Mucosa of descending colon (tissue), 3 donors: Measurements from ENCODE around the gene EFHD1. TPM values are rescaled to one million over a fixed set of nuclear protein-coding genes. Genes with fewer than 3 reads are reported as not detected.

Experiments used
- ATAC-seq: fragments of 200-7000 bp; cut with Tn5 transposase; one replicate; pipeline ENCODE4 v1.9.1; 2020; ENCODE audit warnings: mild to moderate bottlenecking, moderate library complexity
- DNase-seq, 3 donors: peaks; one replicate each; pipeline ENCODE4 v3.0.0-alpha.2; 2020
- H3K36me3 ChIP-seq: fragments of 200-600 bp; one replicate; pipeline ENCODE4 v1.8.0; 2021; ENCODE audit warnings: low read depth, mild to moderate bottlenecking
- H3K4me1 ChIP-seq: fragments of 200-600 bp; one replicate; pipeline ENCODE4 v1.8.0; 2021; ENCODE audit warnings: low read depth, mild to moderate bottlenecking
- H3K4me3 ChIP-seq: fragments of 200-600 bp; one replicate; pipeline ENCODE4 v1.8.0; 2021; ENCODE audit warnings: mild to moderate bottlenecking
- H3K9me3 ChIP-seq: fragments of 200-600 bp; one replicate; pipeline ENCODE4 v1.8.0; 2021; ENCODE audit warnings: mild to moderate bottlenecking
- CTCF ChIP-seq: fragments of 200-600 bp; IDR thresholded peaks from one replicate; pipeline ENCODE4 v1.8.0; 2022; ENCODE audit warnings: antibody characterized with exemption, mild to moderate bottlenecking
- intact Hi-C, 2 donors: fragments of 100-400 bp; cut with DNase I in 1 of 2; cut with micrococcal nuclease in 1 of 2; formaldehyde crosslinking; loops; one replicate each; pipeline versions ENCODE4 v1.11.0 to v1.11.1; 2022; cut with DNase I, micrococcal nuclease
- total RNA-seq, 3 donors: library from RNA; stranded (reverse); fragmentation: NEBNext Ultra II Directional in 2 of 3; extraction: Animal tissue kit (Norgen Biotek cat#: 25700) in 2 of 3; gene quantifications; one replicate each; pipeline versions ENCODE4 v1.2.1 to v1.2.4, GENCODE V29; 2021 to 2023
- donor health status: DM: no; HTN: no; CAD: no; lungs with moderate emphysema.
- donor health status: DM: no; HTN: no; CAD: no.
- donor health status: DM: no; HTN: yes; CAD: no.

Gene EFHD1
- total RNA-seq, 3 donors from 2014 or later, result 2.2 to 4.8 (median 4.6) TPM

- peak overlapping the region; percentile 91 for H3K4me3 ChIP-seq
- no peaks in the 10 kb centered on the region for H3K36me3 ChIP-seq
- no peak for ATAC-seq
- intact Hi-C loops, result no loop called here
- H3K4me1 ChIP-seq, result peaks cover 30% of the 10 kb centered on the region
- TF ChIP-seq CTCF, result no peak
- H3K9me3 ChIP-seq, result no peaks in the 10 kb centered on the region
- DNase-seq, result peak in 1 of 3 donors; percentile 47
Measured at GRCh38 chr2:232697807-232698110, 64.4 kb downstream of the EFHD1 start.

- intact Hi-C loops, result no loop called here
- ATAC-seq (no peak), DNase-seq (no peak)
- no peak for TF ChIP-seq CTCF
- H3K4me1 ChIP-seq, result peaks cover 30% of the 10 kb centered on the region
- no peak overlapping the region for H3K4me3 ChIP-seq
- no peaks in the 10 kb centered on the region for H3K36me3 ChIP-seq
- no peaks in the 10 kb centered on the region for H3K9me3 ChIP-seq
Measured at GRCh38 chr2:232698556-232699091, 65.2 kb downstream of the EFHD1 start.

GRCh38 chr2:232699110-232699509, 65.7 kb downstream of the EFHD1 start:
- no peak for DNase-seq
- Histone ChIP-seq H3K36me3 (no peaks in the 10 kb centered on the region), H3K4me1 (peaks cover 30% of the 10 kb centered on the region), H3K4me3 (no peak overlapping the region), H3K9me3 (no peaks in the 10 kb centered on the region)
- intact Hi-C loops, result no loop called here
- ATAC-seq, result no peak
- TF ChIP-seq CTCF, result no peak

GRCh38 chr2:232700154-232700553, 66.8 kb downstream of the EFHD1 start:
- intact Hi-C loops, result no loop called here
- H3K36me3 ChIP-seq, result no peaks in the 10 kb centered on the region
- no peak for DNase-seq
- no peaks in the 10 kb centered on the region for H3K9me3 ChIP-seq
- no peak for TF ChIP-seq CTCF
- no peak overlapping the region for H3K4me3 ChIP-seq
- H3K4me1 ChIP-seq, result peaks cover 30% of the 10 kb centered on the region
- no peak for ATAC-seq

- DNase-seq, result no peak
- Histone ChIP-seq H3K9me3 (no peaks in the 10 kb centered on the region), H3K36me3 (no peaks in the 10 kb centered on the region), H3K4me3 (no peak overlapping the region), H3K4me1 (no peaks in the 10 kb centered on the region)
- no peak for TF ChIP-seq CTCF
- intact Hi-C loops, result no loop called here
- ATAC-seq, result no peak
Measured at GRCh38 chr2:232707076-232707475, 73.7 kb downstream of the EFHD1 start.

- TF ChIP-seq CTCF, result no peak
- no peaks in the 10 kb centered on the region for H3K36me3 ChIP-seq
- H3K9me3 ChIP-seq, result no peaks in the 10 kb centered on the region
- intact Hi-C loops, result no loop called here
- no peak for DNase-seq
- ATAC-seq, result no peak
- no peaks in the 10 kb centered on the region for H3K4me1 ChIP-seq
- H3K4me3 ChIP-seq, result no peak overlapping the region
Measured at GRCh38 chr2:232713505-232713904, 80.1 kb downstream of the EFHD1 start.
